Hematopoietic multipotent progenitor cell treated with erythropoietin and hydrocortisone succinate and interleukin-3 and kit ligand, for 6 days (in vitro differentiated cells): ENCODE data around the gene PTGES3L.

Experiments used
- DNase-seq: peaks from one replicate; pipeline ENCODE4 v3.0.0-alpha.2; 2015

The PTGES3L gene

GRCh38 chr17:42979511-42980273 lies at the start of gene PTGES3L:
TSS of gene PTGES3L (minus strand) at chr17:42980080. CDS start at chr17:42980053, 27 bp downstream.
- peak; percentile 84 for DNase-seq

- no peak for DNase-seq
These were observed 48.5 kb upstream of the PTGES3L start for GRCh38 chr17:43028221-43028861.

- no peak for DNase-seq
These were observed 47.5 kb upstream of the PTGES3L start for GRCh38 chr17:43027091-43028032.

- DNase-seq, result no peak
These were observed 46.7 kb upstream of the PTGES3L start for GRCh38 chr17:43026595-43026994.

DNA sequence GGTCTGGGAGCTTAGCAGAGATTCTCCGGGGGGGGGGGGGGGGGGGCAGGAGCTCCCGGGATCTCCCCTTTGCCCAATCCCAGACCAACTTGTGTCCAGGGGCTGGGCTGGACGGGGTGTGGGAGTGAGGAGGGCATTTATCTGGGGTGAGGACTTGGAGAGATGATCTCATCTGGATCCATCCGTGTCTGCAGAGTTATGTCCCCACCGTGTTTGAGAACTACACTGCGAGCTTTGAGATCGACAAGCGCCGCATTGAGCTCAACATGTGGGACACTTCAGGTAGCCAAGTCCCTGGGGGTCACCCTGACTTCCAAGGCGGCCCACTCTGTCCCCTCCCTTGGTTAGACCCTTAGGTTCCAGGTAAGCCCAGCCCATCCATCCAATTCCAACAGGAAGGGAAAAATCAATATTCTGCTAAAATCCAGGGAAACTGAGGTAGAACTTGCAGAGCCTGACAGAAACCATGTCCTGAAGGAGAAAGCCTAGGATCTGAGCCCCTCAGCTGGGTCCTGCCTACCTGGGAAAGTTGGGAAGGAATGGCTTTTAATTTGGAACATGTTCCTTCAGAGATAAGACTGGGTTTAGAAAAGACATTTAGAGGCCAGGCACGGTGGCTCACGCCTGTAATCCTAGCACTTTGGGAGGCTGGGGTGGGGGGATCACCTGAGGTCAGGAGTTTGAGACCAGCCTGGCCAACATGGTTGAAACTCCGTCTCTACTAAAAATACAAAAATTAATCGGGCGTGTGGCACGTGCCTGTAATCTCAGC lies 46.1 kb upstream of the PTGES3L start:
- no peak for DNase-seq

- DNase-seq, result no peak
These were observed 45.4 kb upstream of the PTGES3L start for GRCh38 chr17:43025290-43025657.

DNA sequence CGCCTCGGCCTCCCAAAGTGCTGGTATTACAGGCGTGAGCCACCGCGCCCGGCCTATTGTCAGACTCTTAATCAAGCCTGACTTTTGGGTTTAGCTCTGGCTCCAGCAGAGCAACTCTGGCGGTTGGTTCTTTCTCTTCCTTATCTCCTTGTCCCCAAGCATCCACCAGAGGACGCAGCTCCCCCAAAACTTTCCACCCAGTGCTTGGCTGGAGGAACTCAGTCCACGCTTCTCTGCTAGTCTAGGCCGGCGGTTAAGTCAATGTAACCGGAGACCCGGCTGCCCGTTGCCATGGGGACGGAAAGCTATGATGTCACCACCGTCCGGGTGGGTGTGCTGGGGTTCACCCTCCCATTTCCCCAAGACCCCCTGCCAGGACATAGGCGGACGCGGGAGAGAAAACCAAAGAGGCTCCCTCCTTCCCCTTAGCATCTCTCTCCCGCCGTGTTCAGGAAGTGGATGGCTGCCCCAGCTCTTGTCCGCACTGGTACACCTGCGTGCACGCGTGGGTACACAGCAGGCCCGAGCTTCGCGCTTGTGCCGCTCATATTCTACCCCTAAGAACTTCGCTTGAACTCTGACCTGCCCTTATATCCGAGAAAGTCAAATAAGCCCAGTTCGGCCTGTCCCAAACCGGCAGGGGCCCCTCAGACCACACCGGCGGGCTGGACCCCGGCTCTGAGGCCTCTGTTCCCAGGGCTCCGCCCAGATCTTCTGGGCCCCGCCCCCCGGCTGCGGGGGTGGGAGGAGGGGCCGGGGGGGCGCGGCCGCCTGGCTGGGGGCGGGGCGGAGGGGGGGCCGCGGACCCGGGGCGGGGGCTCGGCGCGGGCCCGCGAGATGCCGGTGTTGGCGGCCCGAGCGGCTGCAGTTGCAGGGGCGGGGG lies 44.8 kb upstream of the PTGES3L start, which contains the start of gene RND2:
RND2 (plus strand) TSS at position 825 of the 883 bp plus-strand sequence. CDS start 117 bp downstream, outside the sequence.
- peak; percentile 97 for DNase-seq

GRCh38 chr17:43021741-43022512 lies 42.0 kb upstream of the PTGES3L start, which contains the start of gene VAT1:
TSS of gene VAT1 (minus strand) at chr17:43022385. CDS start at chr17:43022322, 63 bp downstream.
- peak; percentile 86 for DNase-seq

GRCh38 chr17:43020789-43021740 lies 41.2 kb upstream of the PTGES3L start:
- peak; percentile 90 for DNase-seq

GRCh38 chr17:43020030-43020621 lies 40.2 kb upstream of the PTGES3L start:
- DNase-seq, result no peak

DNA sequence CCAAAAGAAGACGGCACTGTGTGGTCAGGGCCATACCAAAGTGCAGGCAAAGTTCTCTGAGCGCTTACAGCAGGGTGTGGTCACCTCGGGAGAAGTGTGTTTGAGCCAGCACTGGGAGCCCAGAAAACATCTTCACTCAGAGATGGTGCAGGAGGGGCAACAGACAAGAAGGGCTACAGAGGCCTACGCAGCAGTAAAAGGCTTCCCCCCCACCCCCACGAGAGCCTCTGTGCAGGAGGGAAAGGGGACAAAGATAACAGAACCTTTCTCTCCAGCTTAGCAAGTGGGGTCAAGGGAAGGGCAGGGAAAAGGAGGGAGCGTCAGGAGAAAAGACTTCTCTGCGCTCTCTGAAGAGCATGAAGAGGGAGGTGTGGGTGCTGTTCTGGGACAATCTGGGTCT lies 39.5 kb upstream of the PTGES3L start:
- DNase-seq, result peak; percentile 75

DNA sequence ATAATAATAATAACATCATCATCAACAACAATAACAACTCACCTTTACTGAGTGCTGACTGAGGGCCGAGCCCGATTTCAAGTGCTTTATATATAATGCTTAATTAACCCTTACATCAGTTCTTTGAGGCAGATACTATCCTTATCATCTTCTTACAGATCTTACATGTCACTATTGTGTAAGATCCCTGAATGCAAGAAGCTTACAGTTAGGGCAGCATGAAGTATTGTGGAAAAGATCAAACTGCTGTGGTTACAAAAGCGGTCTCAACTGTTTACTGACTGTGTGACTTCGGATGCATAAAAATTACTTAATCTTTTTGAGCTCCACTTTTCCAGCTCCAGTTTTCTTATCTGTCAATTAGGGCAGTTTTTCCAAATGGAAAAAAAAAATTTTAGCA lies 39.1 kb upstream of the PTGES3L start:
- DNase-seq, result peak; percentile 82

GRCh38 chr17:43018008-43018853 lies 38.4 kb upstream of the PTGES3L start:
- DNase-seq, result peak; percentile 50

DNA sequence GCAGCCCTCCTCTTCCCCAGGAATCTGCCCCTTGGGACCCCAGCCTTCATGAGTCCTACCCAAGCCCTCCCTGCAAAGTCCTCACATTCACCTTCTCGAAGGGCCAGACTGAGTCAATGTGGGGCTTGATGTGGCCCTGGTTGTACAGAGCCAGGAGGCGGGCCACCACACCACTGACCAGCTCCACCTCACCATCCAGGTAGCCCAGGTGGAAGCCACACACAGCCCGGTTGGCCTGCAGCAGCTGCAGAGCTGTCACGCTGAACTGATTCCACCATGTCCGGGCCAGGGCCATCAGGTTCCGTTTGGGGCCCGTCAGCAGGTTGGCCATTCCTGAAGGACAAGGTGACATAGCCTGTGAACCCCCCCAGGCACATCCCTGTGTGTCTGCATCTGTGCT lies 36.3 kb upstream of the PTGES3L start:
- DNase-seq, result no peak

GRCh38 chr17:43015579-43015978 lies 35.7 kb upstream of the PTGES3L start:
- DNase-seq, result no peak

- no peak for DNase-seq
These were observed 35.0 kb upstream of the PTGES3L start for GRCh38 chr17:43014649-43015542.
